Uterus (tissue), 4 donors: ENCODE results near the gene AVL9. TPM values are rescaled to one million over a fixed set of nuclear protein-coding genes. Genes with fewer than 3 reads are reported as not detected.

Experiments used
- DNase-seq, 2 donors: peaks; one replicate each; pipeline ENCODE4 v3.0.0-alpha.2; 2019 to 2020
- H3K27ac ChIP-seq, 2 donors: fragments of 200-600 bp; sonication (generic); 1 replicate in 1 of 2; 2 replicates in 1 of 2; pipeline ENCODE4 v1.5.1; 2016 to 2018
- H3K27me3 ChIP-seq, 2 donors: fragments of 200-600 bp; sonication (generic); one replicate each; pipeline ENCODE4 v1.5.1; 2018 to 2019; ENCODE audit warnings: control low read depth in 1 of 2
- H3K36me3 ChIP-seq, 2 donors: fragments of 200-600 bp; sonication (generic); one replicate each; pipeline ENCODE4 v1.5.1; 2019; ENCODE audit warnings: control low read depth in 1 of 2
- H3K4me1 ChIP-seq, 2 donors: fragments of 200-600 bp; sonication (generic); one replicate each; pipeline ENCODE4 v1.5.1; 2018 to 2019; ENCODE audit warnings: control low read depth in 1 of 2
- H3K4me3 ChIP-seq, 2 donors: fragments of 200-600 bp; sonication (generic); 1 replicate in 1 of 2; 2 replicates in 1 of 2; pipeline ENCODE4 v1.5.1; 2018 to 2019; ENCODE audit warnings: mild to moderate bottlenecking in 1 of 2
- H3K9me3 ChIP-seq, 2 donors: fragments of 200-600 bp; sonication (generic); one replicate each; pipeline ENCODE4 v1.5.1; 2019; ENCODE audit warnings: control low read depth in 1 of 2
- CTCF ChIP-seq, 4 experiments: fragments of 200-600 bp in 2 of 4; fragments of 450-650 bp in 2 of 4; sonication (generic) in 2 of 4; IDR thresholded peaks; one replicate each; pipeline ENCODE4 v1.5.1; 2016 to 2019; ENCODE audit warnings: antibody characterized with exemption in 4 of 4, mild to moderate bottlenecking in 2 of 4, moderate library complexity in 1 of 4
- POLR2A ChIP-seq, 2 donors: fragments of 450-650 bp; IDR thresholded peaks; one replicate each; pipeline ENCODE4 v1.6.1; 2016; ENCODE audit warnings: antibody characterized with exemption in 2 of 2, mild to moderate bottlenecking in 1 of 2, moderate library complexity in 1 of 2
- intact Hi-C: fragments of 100-400 bp; cut with DNase I; formaldehyde crosslinking; loops from one replicate; pipeline ENCODE4 v1.15.1; 2023; ENCODE audit warnings: low total_unique reads
- total RNA-seq, 4 donors: library from RNA; depleted of rRNA in 3 of 4; stranded (reverse); fragments of >200 nt in 3 of 4; gene quantifications; one replicate each; pipeline versions ENCODE4 v1.1.0 to v1.2.4, GENCODE V29; 2014 to 2023
- donor health status: DM: yes; HTN: yes; CAD: no.

Gene AVL9
- total RNA-seq, 4 donors from 2014 or later, result 34.7 to 50.0 (median 38.5) TPM

GRCh38 chr7:32535162-32535702 is 39.9 kb downstream of the AVL9 start:
- Histone ChIP-seq H3K27me3 (no peaks in the 10 kb centered on the region), H3K9me3 (no peaks in the 10 kb centered on the region)

GRCh38 chr7:32536016-32536415 is 40.7 kb downstream of the AVL9 start:
- no peaks in the 10 kb centered on the region for H3K4me1 ChIP-seq
- DNase-seq, result no peak
- no peak overlapping the region for H3K4me3 ChIP-seq
- TF ChIP-seq POLR2A (IDR thresholded peaks at IDR 0.05), result no peak
- TF ChIP-seq CTCF (IDR thresholded peaks at IDR 0.05), result no peak
- H3K9me3 ChIP-seq, result no peaks in the 10 kb centered on the region
- intact Hi-C loops, result no loop called here
- no peaks in the 10 kb centered on the region for H3K27me3 ChIP-seq
- no peaks in the 10 kb centered on the region for H3K36me3 ChIP-seq
- no peak overlapping the region for H3K27ac ChIP-seq

More at GRCh38 chr7:32535162-32535702, 39.9 kb downstream of the AVL9 start:
- no peak for DNase-seq
- TF ChIP-seq POLR2A (IDR thresholded peaks at IDR 0.05) (no peak), CTCF (IDR thresholded peaks at IDR 0.05) (no peak)
- intact Hi-C loops, result no loop called here
- Histone ChIP-seq H3K36me3 (no peaks in the 10 kb centered on the region), H3K27ac (no peak overlapping the region), H3K4me1 (no peaks in the 10 kb centered on the region), H3K4me3 (no peak overlapping the region)

- Histone ChIP-seq H3K4me1 (no peaks in the 10 kb centered on the region), H3K27me3 (no peaks in the 10 kb centered on the region), H3K4me3 (no peak overlapping the region), H3K27ac (no peak overlapping the region), H3K9me3 (no peaks in the 10 kb centered on the region), H3K36me3 (no peaks in the 10 kb centered on the region)
- intact Hi-C loops, result no loop called here
- TF ChIP-seq CTCF (IDR thresholded peaks at IDR 0.05), result no peak
- no peak for TF ChIP-seq POLR2A (IDR thresholded peaks at IDR 0.05)
- no peak for DNase-seq
These were observed 41.3 kb downstream of the AVL9 start for GRCh38 chr7:32536585-32536984.

- intact Hi-C loops, result no loop called here
- no peak overlapping the region for H3K4me3 ChIP-seq
- no peaks in the 10 kb centered on the region for H3K36me3 ChIP-seq
- TF ChIP-seq POLR2A (IDR thresholded peaks at IDR 0.05), result no peak
- no peak for TF ChIP-seq CTCF (IDR thresholded peaks at IDR 0.05)
- no peaks in the 10 kb centered on the region for H3K4me1 ChIP-seq
- H3K27ac ChIP-seq, result no peak overlapping the region
- DNase-seq, result no peak
- H3K27me3 ChIP-seq, result no peaks in the 10 kb centered on the region
- H3K9me3 ChIP-seq, result no peaks in the 10 kb centered on the region
These were observed 42.5 kb downstream of the AVL9 start for GRCh38 chr7:32537760-32538159.

- Histone ChIP-seq H3K36me3 (no peaks in the 10 kb centered on the region), H3K27ac (no peak overlapping the region), H3K9me3 (no peaks in the 10 kb centered on the region), H3K4me1 (no peaks in the 10 kb centered on the region), H3K4me3 (no peak overlapping the region), H3K27me3 (no peaks in the 10 kb centered on the region)
- TF ChIP-seq CTCF (IDR thresholded peaks at IDR 0.05), result no peak
- TF ChIP-seq POLR2A (IDR thresholded peaks at IDR 0.05), result no peak
- intact Hi-C loops, result no loop called here
- DNase-seq, result no peak
These were observed 44.1 kb downstream of the AVL9 start for GRCh38 chr7:32539366-32539765.
